ENCODE results near the gene P3R3URF. TPM values are rescaled to one million over a fixed set of nuclear protein-coding genes. Genes with fewer than 3 reads are reported as not detected.

P3R3URF gene
- total RNA-seq, 1 experiment from 2014 or later: not detected

- DNase-seq (ENCODE audit: low read depth): peak; percentile 100
Measured at GRCh38 chr1:46132529-46133180, 43.6 kb downstream of the P3R3URF start, which contains the start of gene PIK3R3. Gene PIK3R3 (minus strand): TSS chr1:46132629. CDS start chr1:46131952, 677 bp downstream.

DNA sequence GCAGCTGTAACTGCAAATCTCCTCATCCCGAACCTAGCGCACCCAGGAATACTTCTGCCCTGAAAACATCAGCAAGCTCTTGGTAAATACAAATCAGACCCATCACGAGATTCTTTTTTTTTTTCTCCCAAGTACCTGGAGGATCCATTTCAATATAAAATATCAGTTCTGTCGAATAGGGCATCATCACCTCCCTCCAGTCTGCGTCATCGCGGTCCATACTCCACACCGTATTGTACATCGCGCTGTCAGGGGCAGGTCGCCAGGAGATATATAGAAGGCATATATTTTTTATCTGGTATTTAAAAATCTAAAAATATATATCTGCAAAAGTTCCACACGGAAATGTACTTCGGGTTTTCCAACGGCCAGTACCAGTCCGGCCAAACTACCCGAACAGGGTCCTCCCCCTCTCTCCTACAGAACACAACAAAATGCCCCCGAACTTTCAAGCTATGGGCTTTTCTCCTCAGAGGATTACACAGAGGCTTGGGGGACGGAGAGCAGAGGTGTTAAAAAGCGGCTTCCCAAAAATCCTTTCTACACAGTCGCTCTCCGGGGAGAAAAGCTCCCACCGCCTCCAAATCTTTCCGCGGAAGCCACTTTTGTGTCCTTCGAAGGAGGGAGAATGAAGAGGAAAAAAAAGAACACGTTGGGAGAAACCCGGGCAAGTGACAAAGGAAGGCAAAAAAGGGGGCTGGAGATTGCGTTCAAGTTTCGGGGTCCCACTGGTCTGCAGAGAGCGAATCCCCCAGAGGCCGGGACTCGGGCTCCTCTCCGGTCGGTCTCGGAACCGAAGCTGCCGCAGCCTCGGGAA lies 44.4 kb downstream of the P3R3URF start:
- peak; percentile 55 for DNase-seq (ENCODE audit: low read depth)

GRCh38 chr1:46131093-46131492 lies 45.2 kb downstream of the P3R3URF start:
- DNase-seq (ENCODE audit: low read depth): no peak

GRCh38 chr1:46130606-46131005 lies 45.7 kb downstream of the P3R3URF start:
- DNase-seq (ENCODE audit: low read depth): no peak

DNA sequence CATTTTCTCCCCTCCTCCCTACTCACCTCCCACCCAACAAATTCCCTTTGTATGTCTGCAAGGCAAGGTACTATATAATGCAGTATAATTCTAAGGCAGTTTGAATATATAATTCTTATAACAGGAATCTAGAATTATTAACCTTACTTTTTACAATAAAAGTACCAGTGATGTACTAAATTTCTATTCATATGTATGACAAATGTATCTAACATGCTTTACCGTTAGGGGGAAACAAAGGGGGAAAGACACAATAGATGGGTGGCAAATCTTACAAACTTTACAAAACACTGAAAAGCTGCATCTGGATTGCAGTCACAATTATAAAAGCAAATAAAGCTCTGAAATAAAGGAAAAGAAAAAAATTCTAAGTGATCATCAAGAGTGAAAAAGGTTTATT lies 46.2 kb downstream of the P3R3URF start:
- DNase-seq (ENCODE audit: low read depth): no peak

DNA sequence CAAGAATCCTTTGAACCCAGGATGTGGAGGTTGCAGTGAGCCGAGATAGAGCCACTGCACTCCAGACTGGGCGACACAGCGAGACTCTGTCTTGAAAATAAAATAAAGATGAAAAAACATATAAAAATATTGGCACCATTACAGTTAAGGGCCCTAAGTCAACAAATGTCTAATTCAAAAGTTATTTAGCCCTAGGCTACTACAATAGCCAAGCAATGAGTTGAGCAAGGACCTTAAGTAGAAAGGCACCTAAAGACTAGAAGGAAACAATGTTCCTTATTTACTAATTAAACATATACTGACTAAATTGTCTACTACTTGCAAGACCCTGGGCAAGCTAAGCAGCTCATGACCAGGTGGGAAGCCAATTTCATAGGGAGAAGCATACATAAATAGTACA lies 47.9 kb downstream of the P3R3URF start:
- DNase-seq (ENCODE audit: low read depth): no peak

Other genes starting within 250 kb of the P3R3URF start
- gene PIK3R3, start 43.9 kb downstream of the P3R3URF start, total RNA-seq (2014; rRNA removed; shearing (Covaris generic)): 17.7 and 30.2 TPM in 2 replicates
- gene TSPAN1, start 1.4 kb downstream of the P3R3URF start, total RNA-seq (2014; rRNA removed; shearing (Covaris generic)): 2.7 TPM in 1 of 2 replicates, not detected in the other
- 59.4 and 62.5 TPM in 2 replicates for gene POMGNT1, start 21.9 kb upstream of the P3R3URF start, total RNA-seq (2014; rRNA removed; shearing (Covaris generic))
- gene LURAP1, start 26.8 kb upstream of the P3R3URF start, total RNA-seq (2014; rRNA removed; shearing (Covaris generic)): not detected in 2 replicates
- gene RAD54L, start 71.3 kb upstream of the P3R3URF start, total RNA-seq (2014; rRNA removed; shearing (Covaris generic)): 19.9 and 22.5 TPM in 2 replicates
- 50.2 and 61.0 TPM in 2 replicates for gene LRRC41, start 127.1 kb upstream of the P3R3URF start, total RNA-seq (2014; rRNA removed; shearing (Covaris generic))
- 1,306 and 1,452 TPM in 2 replicates for gene UQCRH, start 127.2 kb upstream of the P3R3URF start, total RNA-seq (2014; rRNA removed; shearing (Covaris generic))
- 22.3 and 30.6 TPM in 2 replicates for gene NSUN4, start 164.3 kb upstream of the P3R3URF start, total RNA-seq (2014; rRNA removed; shearing (Covaris generic))
- gene FAAH, start 217.8 kb upstream of the P3R3URF start, total RNA-seq (2014; rRNA removed; shearing (Covaris generic)): 3.8 and 6.3 TPM in 2 replicates